ENCODE data around the gene TBC1D8.
A peak's percentile ranks its signal among the peaks of the same experiment; 100 is the strongest.

- no peak for TF ChIP-seq EZH2 (IDR thresholded peaks at IDR 0.05; ENCODE audit: low read depth, unreplicated experiment)
- TF ChIP-seq, protein P1, sequence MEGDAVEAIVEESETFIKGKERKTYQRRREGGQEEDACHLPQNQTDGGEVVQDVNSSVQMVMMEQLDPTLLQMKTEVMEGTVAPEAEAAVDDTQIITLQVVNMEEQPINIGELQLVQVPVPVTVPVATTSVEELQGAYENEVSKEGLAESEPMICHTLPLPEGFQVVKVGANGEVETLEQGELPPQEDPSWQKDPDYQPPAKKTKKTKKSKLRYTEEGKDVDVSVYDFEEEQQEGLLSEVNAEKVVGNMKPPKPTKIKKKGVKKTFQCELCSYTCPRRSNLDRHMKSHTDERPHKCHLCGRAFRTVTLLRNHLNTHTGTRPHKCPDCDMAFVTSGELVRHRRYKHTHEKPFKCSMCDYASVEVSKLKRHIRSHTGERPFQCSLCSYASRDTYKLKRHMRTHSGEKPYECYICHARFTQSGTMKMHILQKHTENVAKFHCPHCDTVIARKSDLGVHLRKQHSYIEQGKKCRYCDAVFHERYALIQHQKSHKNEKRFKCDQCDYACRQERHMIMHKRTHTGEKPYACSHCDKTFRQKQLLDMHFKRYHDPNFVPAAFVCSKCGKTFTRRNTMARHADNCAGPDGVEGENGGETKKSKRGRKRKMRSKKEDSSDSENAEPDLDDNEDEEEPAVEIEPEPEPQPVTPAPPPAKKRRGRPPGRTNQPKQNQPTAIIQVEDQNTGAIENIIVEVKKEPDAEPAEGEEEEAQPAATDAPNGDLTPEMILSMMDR (conservative IDR thresholded peaks at IDR 0.05; ENCODE audit: low read depth in 2 of 2): peak in 1 of 2 experiments; percentile 24; a peak in 2 of 4 replicates
- TF ChIP-seq EZH2phosphoT487 (IDR thresholded peaks at IDR 0.05; ENCODE audit: unreplicated experiment): no peak
- TF ChIP-seq POLR2AphosphoS5 (IDR thresholded peaks at IDR 0.05; ENCODE audit: low read depth): no peak
- TF ChIP-seq, protein P2, sequence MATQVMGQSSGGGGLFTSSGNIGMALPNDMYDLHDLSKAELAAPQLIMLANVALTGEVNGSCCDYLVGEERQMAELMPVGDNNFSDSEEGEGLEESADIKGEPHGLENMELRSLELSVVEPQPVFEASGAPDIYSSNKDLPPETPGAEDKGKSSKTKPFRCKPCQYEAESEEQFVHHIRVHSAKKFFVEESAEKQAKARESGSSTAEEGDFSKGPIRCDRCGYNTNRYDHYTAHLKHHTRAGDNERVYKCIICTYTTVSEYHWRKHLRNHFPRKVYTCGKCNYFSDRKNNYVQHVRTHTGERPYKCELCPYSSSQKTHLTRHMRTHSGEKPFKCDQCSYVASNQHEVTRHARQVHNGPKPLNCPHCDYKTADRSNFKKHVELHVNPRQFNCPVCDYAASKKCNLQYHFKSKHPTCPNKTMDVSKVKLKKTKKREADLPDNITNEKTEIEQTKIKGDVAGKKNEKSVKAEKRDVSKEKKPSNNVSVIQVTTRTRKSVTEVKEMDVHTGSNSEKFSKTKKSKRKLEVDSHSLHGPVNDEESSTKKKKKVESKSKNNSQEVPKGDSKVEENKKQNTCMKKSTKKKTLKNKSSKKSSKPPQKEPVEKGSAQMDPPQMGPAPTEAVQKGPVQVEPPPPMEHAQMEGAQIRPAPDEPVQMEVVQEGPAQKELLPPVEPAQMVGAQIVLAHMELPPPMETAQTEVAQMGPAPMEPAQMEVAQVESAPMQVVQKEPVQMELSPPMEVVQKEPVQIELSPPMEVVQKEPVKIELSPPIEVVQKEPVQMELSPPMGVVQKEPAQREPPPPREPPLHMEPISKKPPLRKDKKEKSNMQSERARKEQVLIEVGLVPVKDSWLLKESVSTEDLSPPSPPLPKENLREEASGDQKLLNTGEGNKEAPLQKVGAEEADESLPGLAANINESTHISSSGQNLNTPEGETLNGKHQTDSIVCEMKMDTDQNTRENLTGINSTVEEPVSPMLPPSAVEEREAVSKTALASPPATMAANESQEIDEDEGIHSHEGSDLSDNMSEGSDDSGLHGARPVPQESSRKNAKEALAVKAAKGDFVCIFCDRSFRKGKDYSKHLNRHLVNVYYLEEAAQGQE (IDR thresholded peaks at IDR 0.05; ENCODE audit: unreplicated experiment): no peak
- TF ChIP-seq STAT1 (IDR thresholded peaks at IDR 0.05; ENCODE audit: unreplicated experiment): no peak
- TF ChIP-seq ZNF114 (CRISPR knock-in tag; IDR thresholded peaks at IDR 0.05): no peak
- TF ChIP-seq CREB1 (CRISPR knock-in tag; IDR thresholded peaks at IDR 0.05; ENCODE audit: low read depth): no peak
- TF ChIP-seq ETS1 (IDR thresholded peaks at IDR 0.05): no peak
Measured at GRCh38 chr2:100982431-100982861, 168.7 kb downstream of the TBC1D8 start.

Data from GM23338 (cell line).